Pancreas (tissue), 10 donors: ENCODE results near the gene ISL1. TPM values are rescaled to one million over a fixed set of nuclear protein-coding genes. Genes with fewer than 3 reads are reported as not detected.
A peak's percentile ranks its signal among the peaks of the same experiment; 100 is the strongest.

ENCODE experiments used
- ATAC-seq, 4 donors: fragments of 200-7000 bp; cut with Tn5 transposase; one replicate each; pipeline versions ENCODE4 v1.8.0 to v1.9.1; 2020; ENCODE audit warnings: mild to moderate bottlenecking in 4 of 4, moderate library complexity in 4 of 4
- DNase-seq, 6 donors: peaks; one replicate each; pipeline ENCODE4 v3.0.0-alpha.2; 2020
- FAIRE-seq: peaks from 2 replicates; lab custom pipeline; 2012; peaks lifted over from hg19 to GRCh38; lab: Jason Lieb, UNC
- H3K27ac ChIP-seq, 4 donors: fragments of 200-600 bp; sonication (generic); 1 replicate in 3 of 4; 2 replicates in 1 of 4; pipeline versions ENCODE4 v1.5.0 to v1.8.0; 2020
- H3K27me3 ChIP-seq, 4 donors: fragments of 200-600 bp; one replicate each; pipeline ENCODE4 v1.8.0; 2021
- H3K36me3 ChIP-seq, 3 donors: fragments of 200-600 bp; sonication (generic) in 1 of 3; one replicate each; pipeline versions ENCODE4 v1.5.0 to v1.8.0; 2020 to 2021
- H3K4me1 ChIP-seq, 3 donors: fragments of 200-600 bp; one replicate each; pipeline ENCODE4 v1.8.0; 2021
- H3K4me3 ChIP-seq, 4 donors: fragments of 200-600 bp; sonication (generic) in 2 of 4; one replicate each; pipeline versions ENCODE4 v1.5.0 to v1.8.0; 2020 to 2021
- H3K9me3 ChIP-seq, 4 donors: fragments of 200-600 bp; one replicate each; pipeline ENCODE4 v1.8.0; 2021
- CTCF ChIP-seq, 4 donors: fragments of 200-600 bp; sonication (generic) in 3 of 4; IDR thresholded peaks; one replicate each; pipeline versions ENCODE4 v1.5.0 to v1.8.0; 2021; ENCODE audit warnings: antibody characterized with exemption in 4 of 4
- WGBS, 2 donors: extraction: QIAGEN DNeasy Blood & Tissue Kit; methylation state at CpG; one replicate each; pipeline ENCODE4 v1.1.7; 2013; 5-methylcytosine and 5-hydroxymethylcytosine counted together
- intact Hi-C, 3 donors: fragments of 100-400 bp; cut with DNase I; formaldehyde crosslinking; loops; one replicate each; pipeline versions ENCODE4 v1.11.1 to v1.14.2; 2022
- polyA plus RNA-seq, 2 donors: library from polyadenylated mRNA; stranded (reverse); fragments of 200-250 nt; gene quantifications; one replicate each; pipeline ENCODE4 v1.2.3, GENCODE V29; 2013
- total RNA-seq, 6 donors: library from RNA; stranded (reverse); fragmentation: NEBNext Ultra II Directional in 4 of 6; extraction: Animal tissue kit (Norgen Biotek cat#: 25700) in 4 of 6; gene quantifications; one replicate each; pipeline versions ENCODE4 v1.2.1 to v1.2.4, GENCODE V29; 2021 to 2023
- donor health status: healthy with polysubstance abuse.
- donor health status: DM: no; HTN: no; CAD: no; lungs with moderate emphysema.
- donor health status: DM: no; HTN: no; CAD: no.
- donor health status: control.
- donor health status: control.
- donor health status: Bipolar disorder and iron deficiency.
- donor health status: DM: yes; HTN: yes; CAD: no.
- donor health status: DM: no; HTN: no; CAD: no.
- donor health status: DM: no; HTN: no; CAD: no.
- donor health status: DM: yes; HTN: yes; CAD: no.

The ISL1 gene
- total and polyA plus RNA-seq, 8 donors: 0.93 to 30.5 (median 2.9) TPM

- DNase-seq (no peak), ATAC-seq (no peak), FAIRE-seq (no peak)
- Histone ChIP-seq H3K27me3 (peaks cover 4 to 56% (median 8%) of the 10 kb centered on the region in 4 donors), H3K4me3 (no peak overlapping the region), H3K36me3 (no peaks in the 10 kb centered on the region), H3K9me3 (no peaks in the 10 kb centered on the region), H3K27ac (no peak overlapping the region), H3K4me1 (no peaks in the 10 kb centered on the region)
- no peak for TF ChIP-seq CTCF (IDR thresholded peaks at IDR 0.05)
- intact Hi-C loops: no loop called here
- WGBS, 2 donors: 10 to 16% methylated on average over 40 of the region's 40 CpGs
These were observed 5.8 kb upstream of the ISL1 start for GRCh38 chr5:51377151-51378060.

GRCh38 chr5:51378061-51378409 is 5.2 kb upstream of the ISL1 start:
- H3K4me3 ChIP-seq: peak overlapping the region in 1 of 4 donors; percentile 27
- H3K27ac ChIP-seq: no peak overlapping the region
- FAIRE-seq (no peak), ATAC-seq (no peak), DNase-seq (no peak)
- TF ChIP-seq CTCF (IDR thresholded peaks at IDR 0.05): no peak
- no peaks in the 10 kb centered on the region for H3K36me3 ChIP-seq
- 9 to 12% methylated on average over 12 of the region's 12 CpGs for WGBS, 2 donors
- peaks cover 4 to 62% (median 9%) of the 10 kb centered on the region in 4 donors for H3K27me3 ChIP-seq
- intact Hi-C loops: no loop called here
- H3K9me3 ChIP-seq: no peaks in the 10 kb centered on the region
- no peaks in the 10 kb centered on the region for H3K4me1 ChIP-seq

DNA sequence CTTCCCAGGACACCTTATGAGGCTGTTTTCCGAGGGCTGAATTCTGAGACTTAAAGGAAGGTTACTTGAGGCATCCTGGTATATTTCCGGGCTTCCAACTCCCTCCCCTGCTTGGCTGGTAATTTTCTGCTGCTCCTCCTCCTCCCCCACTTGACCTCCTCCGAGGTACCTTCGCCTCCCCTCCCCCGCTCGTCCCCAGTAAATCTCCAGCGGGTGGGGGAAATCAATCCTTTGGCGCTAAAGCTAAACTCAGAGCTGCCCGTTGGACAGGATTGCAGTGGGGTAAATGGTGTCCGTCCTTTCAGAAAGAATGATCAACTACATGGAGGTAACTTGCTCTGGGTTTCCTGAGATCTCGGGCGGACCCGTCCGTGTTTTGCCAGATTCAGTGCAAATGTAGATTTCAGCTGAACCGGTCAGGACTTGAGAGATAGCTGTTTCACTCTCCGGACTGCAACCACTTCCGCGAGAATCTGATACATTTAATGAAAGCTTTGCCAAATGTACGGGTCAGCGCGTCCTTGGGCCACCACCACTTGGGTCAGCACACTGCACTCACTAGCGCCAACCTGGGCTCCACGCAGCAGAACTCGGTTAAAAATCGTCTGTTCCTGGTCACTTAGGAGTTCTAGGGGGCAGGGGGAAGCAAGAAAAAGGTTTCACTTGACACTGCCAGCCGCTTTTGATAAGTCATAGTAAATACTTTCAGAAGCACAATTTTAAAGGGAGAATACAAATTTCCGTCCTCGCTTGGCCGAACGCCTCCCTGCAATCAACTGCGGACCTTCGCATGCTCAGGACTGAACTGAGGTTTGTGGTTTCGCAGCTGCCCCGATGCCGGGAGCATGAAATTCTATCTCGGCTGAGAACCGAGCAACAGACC is 4.6 kb upstream of the ISL1 start:
- WGBS, 2 donors: 2 to 3% methylated on average over 37 of the region's 37 CpGs
- Histone ChIP-seq H3K27me3 (peaks cover 4 to 69% (median 9%) of the 10 kb centered on the region in 4 donors), H3K9me3 (no peaks in the 10 kb centered on the region), H3K36me3 (no peaks in the 10 kb centered on the region), H3K27ac (no peak overlapping the region), H3K4me3 (peak overlapping the region in 2 of 4 donors; percentile 8 to 27), H3K4me1 (no peaks in the 10 kb centered on the region)
- ATAC-seq (peak in 3 of 4 donors; percentile 30 to 39 (median 33)), FAIRE-seq (no peak), DNase-seq (no peak)
- TF ChIP-seq CTCF (IDR thresholded peaks at IDR 0.05): no peak
- intact Hi-C loops: no loop called here

DNA sequence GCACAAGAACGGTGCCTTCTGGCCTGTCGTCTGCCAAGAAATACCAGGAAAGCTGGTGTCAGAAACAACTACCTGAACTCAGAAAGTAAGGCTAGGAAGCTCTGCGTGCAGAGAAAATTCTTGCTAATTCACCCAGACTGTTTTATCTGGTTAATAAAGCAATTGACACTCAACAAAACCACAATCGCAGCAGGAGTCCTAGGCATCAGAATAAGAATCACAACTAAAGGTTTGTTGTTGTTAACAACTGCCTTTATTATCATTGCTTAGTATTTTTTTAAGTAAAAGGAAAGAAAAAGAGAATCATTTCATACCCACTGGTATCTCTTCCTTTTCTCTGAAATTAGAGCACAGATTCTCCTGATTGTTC is 3.9 kb upstream of the ISL1 start:
- Histone ChIP-seq H3K4me3 (peak overlapping the region in 2 of 4 donors; percentile 8 to 27), H3K27ac (no peak overlapping the region), H3K27me3 (peaks cover 4 to 75% (median 9%) of the 10 kb centered on the region in 4 donors), H3K36me3 (no peaks in the 10 kb centered on the region), H3K9me3 (no peaks in the 10 kb centered on the region), H3K4me1 (no peaks in the 10 kb centered on the region)
- no peak for TF ChIP-seq CTCF (IDR thresholded peaks at IDR 0.05)
- ATAC-seq (no peak), DNase-seq (no peak), FAIRE-seq (no peak)
- intact Hi-C loops: no loop called here
- WGBS, 2 donors: 3 to 4% methylated on average over 4 of the region's 4 CpGs
